BE2C (cell line): ENCODE results near the gene ABT1.

Experiments used
- DNase-seq: peaks from one replicate; pipeline ENCODE4 v3.0.0-alpha.2; 2020
- H3K27me3 ChIP-seq: fragments of 250-450 bp; sonication (Bioruptor Pico); 2 replicates; pipeline ENCODE4 v1.5.1; 2020; ENCODE audit warnings: mild to moderate bottlenecking
- H3K36me3 ChIP-seq: fragments of 250-450 bp; sonication (Bioruptor Pico); 2 replicates; pipeline ENCODE4 v1.5.1; 2020; ENCODE audit warnings: mild to moderate bottlenecking
- H3K4me1 ChIP-seq: fragments of 250-450 bp; sonication (Bioruptor Pico); 2 replicates; pipeline ENCODE4 v1.5.1; 2020
- H3K4me3 ChIP-seq: 2 replicates; pipeline ENCODE4 v1.5.1; 2011; ENCODE audit warnings: low read depth, low read length
- H3K9me3 ChIP-seq: fragments of 250-450 bp; sonication (Bioruptor Pico); 2 replicates; pipeline ENCODE4 v1.5.1; 2020
- CTCF ChIP-seq: IDR thresholded peaks from 2 replicates; pipeline ENCODE4 v1.5.1; 2012; ENCODE audit warnings: mild to moderate bottlenecking, low read depth, low read length

ABT1 gene

GRCh38 chr6:26553635-26554446 is 42.9 kb upstream of the ABT1 start:
- Histone ChIP-seq H3K4me3 (peak overlapping the region; percentile 88), H3K4me1 (no peaks in the 10 kb centered on the region), H3K36me3 (no peaks in the 10 kb centered on the region), H3K9me3 (no peaks in the 10 kb centered on the region), H3K27me3 (no peaks in the 10 kb centered on the region)
- DNase-seq: peak; percentile 68
- no peak for TF ChIP-seq CTCF

DNA sequence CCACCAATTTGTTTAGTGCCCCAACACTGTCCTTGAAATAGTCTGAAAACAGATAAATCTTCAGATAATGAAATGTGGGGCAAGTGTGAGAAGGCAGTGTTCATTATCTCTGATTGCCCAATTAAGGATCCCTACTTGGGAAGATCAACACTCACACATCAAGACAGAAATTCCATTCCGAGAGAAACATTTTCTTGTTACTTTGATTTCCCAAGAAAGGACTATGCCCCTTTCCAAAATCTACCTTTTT is 42.4 kb upstream of the ABT1 start:
- H3K36me3 ChIP-seq: no peaks in the 10 kb centered on the region
- H3K4me1 ChIP-seq: no peaks in the 10 kb centered on the region
- TF ChIP-seq CTCF: no peak
- H3K9me3 ChIP-seq: no peaks in the 10 kb centered on the region
- no peaks in the 10 kb centered on the region for H3K27me3 ChIP-seq
- H3K4me3 ChIP-seq: peak overlapping the region; percentile 88
- no peak for DNase-seq

DNA sequence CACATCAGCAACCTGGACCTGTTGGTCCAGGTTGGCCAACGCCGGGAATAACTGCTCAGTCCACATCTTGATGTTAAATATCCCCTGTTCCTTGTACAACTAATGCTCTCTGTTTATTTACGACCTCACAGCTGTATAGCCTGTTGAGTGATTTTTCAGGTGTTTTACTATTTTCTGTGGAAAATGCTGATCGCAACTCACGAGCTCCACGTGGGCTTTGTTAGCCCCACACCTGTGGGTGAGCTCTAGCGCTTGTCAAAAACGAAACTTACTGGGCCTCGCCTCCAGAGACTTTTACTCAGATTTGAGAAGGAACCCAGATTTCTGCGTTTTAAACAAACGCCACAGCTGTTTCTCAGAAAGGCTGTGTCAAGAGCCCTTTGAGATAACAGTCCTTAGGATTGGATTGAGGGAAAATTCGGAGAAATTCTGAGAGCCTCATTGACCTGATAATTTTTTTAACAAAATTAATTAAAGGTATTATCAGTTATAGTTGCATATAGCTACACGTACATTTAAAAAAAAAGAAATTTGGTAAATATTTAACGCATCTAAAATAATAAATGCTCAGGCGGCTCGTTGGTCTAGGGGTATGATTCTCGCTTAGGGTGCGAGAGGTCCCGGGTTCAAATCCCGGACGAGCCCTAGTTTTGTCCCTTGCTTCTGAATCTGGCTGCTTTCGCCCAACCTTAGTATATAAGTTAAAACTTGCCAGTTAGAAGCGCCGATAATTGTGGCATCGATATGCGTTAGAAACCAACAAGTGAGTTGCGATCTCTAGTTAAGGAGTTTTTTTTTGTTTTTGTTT is 41.9 kb upstream of the ABT1 start:
- DNase-seq: peak; percentile 66
- no peaks in the 10 kb centered on the region for H3K4me1 ChIP-seq
- no peaks in the 10 kb centered on the region for H3K36me3 ChIP-seq
- TF ChIP-seq CTCF: no peak
- H3K4me3 ChIP-seq: peak overlapping the region; percentile 88
- H3K9me3 ChIP-seq: no peaks in the 10 kb centered on the region
- no peaks in the 10 kb centered on the region for H3K27me3 ChIP-seq

DNA sequence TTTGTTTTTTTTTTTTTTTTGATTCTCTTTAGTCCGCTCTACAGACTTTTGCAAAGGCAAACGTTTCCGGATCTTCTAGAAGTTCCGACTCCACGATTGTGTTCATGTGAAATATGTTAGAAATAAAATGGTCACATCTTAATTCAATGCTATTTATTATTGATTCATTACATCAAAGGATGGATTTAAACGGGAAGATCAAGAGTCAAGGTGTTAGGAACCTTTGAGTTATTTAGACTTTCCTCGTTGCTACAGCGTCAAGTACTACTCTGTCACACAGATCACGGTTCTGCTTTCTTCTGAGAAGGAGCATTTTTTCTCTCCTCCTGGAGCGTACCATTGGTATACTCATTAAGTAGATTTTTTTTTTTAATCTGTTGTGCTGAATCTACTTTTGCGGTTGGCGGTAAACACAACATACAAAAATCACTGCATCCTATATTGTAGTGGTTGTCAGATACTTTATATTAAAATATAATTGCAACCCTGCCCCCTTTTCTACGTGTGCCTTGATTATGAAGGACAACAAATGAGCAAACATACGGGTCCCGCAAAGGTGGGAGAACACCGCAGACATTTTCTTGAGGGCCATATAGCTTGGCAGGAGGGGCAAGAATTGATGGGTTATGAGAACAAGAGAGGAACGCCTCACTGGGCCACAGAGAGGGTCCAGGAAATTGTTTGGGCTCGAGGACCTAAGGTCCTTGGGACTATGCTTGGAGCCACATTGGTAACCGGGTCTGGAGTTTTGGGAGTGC is 41.1 kb upstream of the ABT1 start:
- H3K27me3 ChIP-seq: no peaks in the 10 kb centered on the region
- peak; percentile 34 for DNase-seq
- H3K9me3 ChIP-seq: no peaks in the 10 kb centered on the region
- peak overlapping the region; percentile 88 for H3K4me3 ChIP-seq
- no peaks in the 10 kb centered on the region for H3K4me1 ChIP-seq
- TF ChIP-seq CTCF: no peak
- H3K36me3 ChIP-seq: no peaks in the 10 kb centered on the region

DNA sequence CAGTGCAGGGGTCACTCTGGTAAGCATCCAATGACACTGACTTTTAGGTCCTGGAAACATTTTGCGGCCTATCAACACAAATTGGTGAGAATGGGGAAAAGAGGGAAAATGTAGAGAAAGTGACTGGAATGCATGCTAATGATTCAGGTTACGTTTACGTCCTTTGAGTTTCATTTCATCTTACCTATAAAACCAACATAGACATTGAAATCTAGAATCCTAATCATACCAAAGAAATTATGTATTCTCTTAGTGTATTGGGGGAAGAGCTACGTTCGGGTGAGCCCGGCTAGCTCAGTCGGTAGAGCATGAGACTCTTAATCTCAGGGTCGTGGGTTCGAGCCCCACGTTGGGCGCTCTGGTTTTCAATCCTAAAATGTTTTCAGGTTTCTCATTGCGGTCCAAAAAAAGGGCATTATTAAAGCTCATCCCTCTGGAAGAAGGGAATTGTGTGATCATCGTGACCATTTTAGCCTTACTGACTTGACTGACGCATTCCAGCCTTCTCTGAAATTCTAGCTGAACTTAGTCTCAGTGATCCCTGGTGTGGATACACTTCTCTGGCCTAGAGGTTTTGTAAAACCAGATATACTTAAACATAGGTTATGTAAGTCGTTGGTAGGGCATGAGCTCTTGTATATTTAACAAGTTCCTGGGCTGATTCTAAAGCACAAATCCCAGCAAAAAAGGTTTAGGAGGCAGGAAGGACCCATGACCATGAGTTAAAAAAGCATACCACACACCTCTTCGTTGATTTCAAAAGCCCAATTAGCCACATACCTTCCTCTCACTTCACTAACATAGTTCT is 40.3 kb upstream of the ABT1 start:
- DNase-seq: peak; percentile 75
- Histone ChIP-seq H3K36me3 (no peaks in the 10 kb centered on the region), H3K4me1 (no peaks in the 10 kb centered on the region), H3K4me3 (peak overlapping the region; percentile 88), H3K9me3 (no peaks in the 10 kb centered on the region), H3K27me3 (no peaks in the 10 kb centered on the region)
- no peak for TF ChIP-seq CTCF
